ENCODE results near the gene PTPN6.

The PTPN6 gene

GRCh38 chr12:6939191-6939540 is 12.0 kb upstream of the PTPN6 start:
- TF ChIP-seq CTCF (IDR thresholded peaks at IDR 0.05; ENCODE audit: low read depth, low read length, missing control alignments), result no peak
- H3K4me3 ChIP-seq (ENCODE audit: low read depth, low read length), result no peak overlapping the region
- no peak for DNase-seq (ENCODE audit: low read depth)
- in situ Hi-C loops (cut with HindIII; ENCODE audit: low sequenced_read_pairs), result no loop called here

- H3K4me3 ChIP-seq (ENCODE audit: low read depth, low read length), result no peak overlapping the region
- DNase-seq (ENCODE audit: low read depth), result no peak
- no peak for TF ChIP-seq CTCF (IDR thresholded peaks at IDR 0.05; ENCODE audit: low read depth, low read length, missing control alignments)
- in situ Hi-C loops (cut with HindIII; ENCODE audit: low sequenced_read_pairs), result no loop called here
Observed at GRCh38 chr12:6941267-6941666, 9.9 kb upstream of the PTPN6 start.

- H3K4me3 ChIP-seq (ENCODE audit: low read depth, low read length), result no peak overlapping the region
- no peak for DNase-seq (ENCODE audit: low read depth)
- no peak for TF ChIP-seq CTCF (IDR thresholded peaks at IDR 0.05; ENCODE audit: low read depth, low read length, missing control alignments)
- in situ Hi-C loops (cut with HindIII; ENCODE audit: low sequenced_read_pairs), result no loop called here
Observed at GRCh38 chr12:6941782-6942181, 9.4 kb upstream of the PTPN6 start.

GRCh38 chr12:6942331-6942665 is 8.9 kb upstream of the PTPN6 start:
- in situ Hi-C loops (cut with HindIII; ENCODE audit: low sequenced_read_pairs), result no loop called here
- DNase-seq (ENCODE audit: low read depth), result no peak
- TF ChIP-seq CTCF (IDR thresholded peaks at IDR 0.05; ENCODE audit: low read depth, low read length, missing control alignments), result no peak
- H3K4me3 ChIP-seq (ENCODE audit: low read depth, low read length), result no peak overlapping the region

- TF ChIP-seq CTCF (IDR thresholded peaks at IDR 0.05; ENCODE audit: low read depth, low read length, missing control alignments), result no peak
- in situ Hi-C loops (cut with HindIII; ENCODE audit: low sequenced_read_pairs), result no loop called here
- DNase-seq (ENCODE audit: low read depth), result peak; percentile 87
- peak overlapping the region; percentile 69 for H3K4me3 ChIP-seq (ENCODE audit: low read depth, low read length)
Observed at GRCh38 chr12:6943389-6943721, 7.8 kb upstream of the PTPN6 start.

GRCh38 chr12:6943722-6944380 is 7.3 kb upstream of the PTPN6 start, which contains the start of the genes C12orf57 and RNU7-1:
TSS of gene C12orf57 (plus strand) at chr12:6944022. CDS start at chr12:6944122, 100 bp downstream.
TSS of gene RNU7-1 (plus strand) at chr12:6943816.
- H3K4me3 ChIP-seq (ENCODE audit: low read depth, low read length), result peak within 1 kb of the TSS; percentile 69
- in situ Hi-C loops (cut with HindIII; ENCODE audit: low sequenced_read_pairs), result no loop called here
- peak; percentile 76 for DNase-seq (ENCODE audit: low read depth)
- TF ChIP-seq CTCF (IDR thresholded peaks at IDR 0.05; ENCODE audit: low read depth, low read length, missing control alignments), result no peak

Measured in astrocyte of the cerebellum (primary cell).